ENCODE measurements around the gene VCL. TPM values are rescaled to one million over a fixed set of nuclear protein-coding genes. Genes with fewer than 3 reads are reported as not detected.
A peak's percentile ranks its signal among the peaks of the same experiment; 100 is the strongest.

The VCL gene
- polyA plus RNA-seq, 10 donors, result 113 to 182 (median 137) TPM

DNA sequence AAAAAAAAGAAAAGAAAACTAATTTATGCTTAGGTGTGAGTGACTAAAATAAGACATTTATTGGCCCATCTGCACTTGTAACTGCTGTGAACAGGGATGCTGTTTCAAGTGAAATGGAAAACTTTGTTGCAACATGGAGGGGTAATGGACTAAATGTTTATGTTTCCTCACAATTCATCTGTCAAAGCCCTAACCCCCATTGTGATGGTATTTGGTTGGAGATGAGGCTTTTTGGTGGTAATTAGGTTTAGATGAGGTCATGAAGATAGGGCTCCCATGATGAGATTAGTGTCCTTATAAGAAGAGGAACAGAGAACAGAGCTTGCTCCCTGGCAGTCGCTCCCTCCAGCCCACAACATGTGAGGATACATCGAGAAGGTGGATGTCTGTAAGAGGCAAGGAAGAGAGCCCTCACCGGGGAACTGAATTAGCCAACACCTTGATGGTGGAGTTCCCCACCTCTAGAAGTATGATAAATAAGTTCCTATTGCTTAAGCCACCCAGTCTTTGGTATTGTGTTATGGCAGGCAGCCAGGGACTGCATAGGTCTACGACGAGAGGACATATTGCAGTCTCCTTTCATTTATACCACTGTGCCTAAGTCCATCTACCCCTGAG is 28.6 kb upstream of the VCL start:
- DNase-seq, result no peak

DNA sequence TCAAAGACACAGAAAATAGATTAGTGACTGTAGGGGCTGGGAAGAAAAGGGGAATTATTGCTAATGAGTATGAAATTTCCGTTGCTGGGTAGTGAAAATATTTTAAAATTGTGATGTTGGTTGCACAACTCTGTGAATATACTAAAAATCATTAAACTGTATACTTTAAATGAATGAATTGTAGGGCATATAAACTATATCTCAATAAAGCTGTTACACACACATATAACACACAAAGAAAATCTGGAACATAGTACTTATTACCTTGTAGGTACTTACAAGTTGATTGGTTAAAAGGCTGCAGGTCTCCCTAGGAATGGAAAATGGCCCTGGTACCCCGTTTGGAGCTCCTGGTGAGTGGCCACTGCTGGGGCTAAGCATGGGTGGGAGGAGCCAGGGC is 27.1 kb upstream of the VCL start:
- no peak for DNase-seq

DNA sequence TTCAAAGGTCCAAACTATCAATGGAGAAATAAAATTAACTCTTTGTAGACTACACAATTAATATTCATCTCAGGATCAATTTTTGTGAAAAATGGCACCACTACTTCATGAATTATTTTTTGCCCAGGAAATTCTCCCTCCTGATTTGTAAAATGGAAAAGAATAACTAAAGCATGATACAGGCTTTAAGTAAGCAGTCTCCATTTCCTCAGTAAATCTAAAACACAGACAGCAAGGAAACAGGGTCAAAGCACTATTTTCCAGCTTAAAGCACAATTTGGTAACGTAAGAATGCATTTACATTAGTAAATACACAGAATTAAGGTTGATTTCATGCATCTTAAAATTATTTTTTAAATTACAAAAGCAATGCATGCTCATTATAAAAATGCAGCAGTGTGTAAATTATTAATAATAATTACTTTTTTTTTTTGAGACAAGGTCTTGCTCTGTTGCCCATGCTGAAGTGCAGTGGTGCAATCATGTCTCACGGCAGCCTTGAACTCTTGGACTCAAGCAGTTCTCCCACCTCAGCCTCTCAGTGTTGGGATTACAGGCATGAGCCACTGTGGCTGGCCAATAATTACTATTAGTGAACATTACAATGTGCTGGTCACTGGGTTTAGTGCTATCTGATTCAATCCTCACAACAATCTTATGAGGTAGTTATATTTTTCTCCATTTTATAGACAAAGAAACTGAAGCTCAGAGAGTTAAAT is 26.1 kb upstream of the VCL start:
- DNase-seq, result no peak

DNA sequence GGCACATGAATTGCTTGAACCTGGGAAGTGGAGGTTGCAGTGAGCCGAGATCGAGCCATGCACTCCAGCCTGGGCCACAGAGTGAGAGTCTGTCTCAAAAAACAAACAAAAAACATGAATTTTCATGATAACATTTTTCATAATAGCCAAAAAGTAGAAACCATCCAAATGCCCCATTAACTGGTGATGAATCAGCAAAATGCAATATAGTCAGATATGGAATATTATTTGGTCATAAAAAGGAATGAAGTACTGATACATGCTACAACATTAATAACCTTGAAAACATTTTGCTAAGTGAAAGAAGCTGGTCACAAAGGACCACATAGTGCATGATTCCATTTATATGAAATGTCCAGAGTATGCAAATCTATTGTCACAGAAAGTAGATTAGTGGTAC is 24.5 kb upstream of the VCL start:
- DNase-seq, result no peak

DNA sequence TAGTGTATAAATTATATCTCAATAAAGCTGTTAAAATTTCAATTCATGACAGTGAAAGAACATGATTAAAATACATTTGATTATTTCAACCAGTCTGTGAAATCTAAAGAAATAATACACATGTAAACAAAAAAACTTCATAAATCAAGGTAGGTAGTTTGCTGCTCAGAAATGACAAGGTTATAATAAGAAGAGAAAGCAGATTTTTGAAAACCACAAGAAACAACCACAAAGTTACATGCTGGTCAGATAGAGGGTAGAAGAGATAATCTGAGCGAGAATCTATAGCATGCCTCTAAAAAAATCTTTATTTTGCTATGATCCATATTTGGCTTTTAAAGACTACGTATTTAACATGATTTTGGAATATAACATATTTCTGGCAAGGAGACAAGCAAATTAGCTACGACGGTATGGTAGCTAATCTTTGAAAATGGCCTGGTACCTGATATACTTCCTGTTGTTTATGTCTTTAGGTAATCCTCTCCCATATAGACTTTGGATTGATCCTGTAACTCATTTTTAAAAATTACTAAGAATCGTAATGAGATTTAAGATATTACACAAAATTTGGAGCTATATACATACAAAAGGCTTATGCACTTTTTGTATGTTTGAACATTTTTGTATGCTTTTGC is 23.5 kb upstream of the VCL start:
- no peak for DNase-seq

DNA sequence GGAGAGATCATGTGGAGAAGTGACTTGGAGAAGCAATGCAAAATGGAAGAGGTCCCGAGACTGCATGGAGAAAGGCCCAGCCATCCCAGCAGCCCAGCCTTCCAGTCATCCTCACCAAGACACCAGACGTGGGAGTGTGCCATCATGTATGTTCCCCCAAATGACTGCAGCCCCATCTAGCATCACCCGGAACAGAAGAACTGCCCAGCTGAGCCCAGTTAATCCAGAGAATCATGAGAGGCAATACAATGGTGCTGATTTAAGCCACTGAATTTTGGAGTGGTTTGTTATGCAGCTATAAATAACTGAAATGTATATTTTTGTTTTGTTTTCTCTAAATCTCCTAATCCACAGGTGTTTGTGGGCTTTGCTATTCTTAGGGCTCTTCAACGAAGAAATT is 22.5 kb upstream of the VCL start:
- no peak for DNase-seq

DNA sequence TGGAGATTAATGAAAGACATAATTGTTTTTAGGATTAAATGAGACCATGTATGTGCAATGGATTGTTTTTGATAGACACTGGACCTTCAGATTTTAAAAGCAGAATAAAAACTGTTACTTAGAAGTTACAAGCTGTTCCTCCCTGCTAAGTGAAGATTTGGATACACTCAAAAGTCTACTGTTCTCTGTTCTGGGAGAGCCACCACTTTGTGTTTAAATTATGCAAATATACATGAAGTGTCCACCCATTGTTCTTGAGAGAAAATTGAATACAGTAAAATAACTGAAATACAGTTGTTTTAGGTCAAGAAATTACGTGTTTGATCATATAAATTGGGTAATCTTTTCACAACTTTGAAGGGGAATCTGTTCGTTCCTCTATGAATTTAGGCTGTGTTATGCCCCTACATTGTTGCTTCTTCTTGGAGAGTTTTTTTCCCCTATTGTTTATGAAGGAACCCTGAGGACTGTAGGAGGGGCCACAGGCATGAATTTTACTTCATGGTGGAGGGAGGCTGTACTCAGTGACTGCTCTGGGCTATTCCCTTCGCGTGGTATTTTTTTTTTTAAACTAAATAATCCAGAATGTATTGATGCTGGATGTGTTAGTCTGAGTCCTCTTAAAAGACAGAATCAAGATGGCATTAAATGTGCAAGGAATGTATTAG is 18.6 kb upstream of the VCL start:
- no peak for DNase-seq

DNA sequence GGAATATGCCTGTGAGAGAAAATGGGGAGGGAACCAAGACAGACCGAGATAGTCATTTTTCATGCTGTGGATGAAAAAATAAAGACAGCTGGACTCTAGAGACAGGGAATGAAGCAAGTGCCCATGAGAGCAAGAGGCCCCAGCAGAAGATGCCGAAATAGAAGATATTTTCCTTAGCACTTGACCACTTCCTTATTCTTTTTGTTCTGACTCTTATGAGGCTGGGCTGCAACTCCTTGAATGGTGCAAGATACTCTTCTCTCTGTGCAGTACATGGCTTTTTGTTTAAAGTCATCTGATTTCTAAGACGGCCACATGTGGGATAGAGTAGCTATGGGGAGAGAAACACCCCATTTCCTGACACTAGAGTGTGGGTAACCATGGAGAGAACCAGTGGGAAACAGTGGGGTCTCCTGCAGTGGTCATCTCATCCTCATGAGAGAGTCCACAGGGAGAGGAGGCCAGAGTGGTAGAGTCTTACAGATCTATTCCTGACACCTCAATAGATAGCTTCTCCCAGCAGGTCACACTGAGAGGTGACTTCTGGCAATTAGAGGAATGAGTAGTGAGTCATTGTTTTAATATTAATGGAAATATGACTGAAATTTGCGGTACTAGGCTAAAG is 18.0 kb upstream of the VCL start:
- DNase-seq, result no peak

DNA sequence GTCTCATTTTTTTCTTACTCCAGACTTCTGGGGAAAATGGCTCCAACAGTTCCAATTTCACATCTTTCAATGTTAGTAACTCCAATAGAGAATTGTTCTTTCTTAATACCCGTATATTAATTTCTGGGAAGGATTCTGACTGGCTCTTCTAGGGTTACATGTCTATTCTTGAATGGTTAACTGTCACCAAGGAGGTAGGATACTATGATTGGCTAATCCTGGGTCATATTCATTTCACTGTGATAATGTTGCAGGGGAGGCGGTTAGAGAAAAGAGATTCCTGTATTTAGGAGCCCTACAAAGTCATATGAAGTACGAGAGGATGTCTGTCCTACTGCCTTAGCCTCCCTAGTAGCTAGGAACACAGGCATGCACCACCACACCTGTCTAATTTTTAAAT is 16.1 kb upstream of the VCL start:
- DNase-seq, result no peak

DNA sequence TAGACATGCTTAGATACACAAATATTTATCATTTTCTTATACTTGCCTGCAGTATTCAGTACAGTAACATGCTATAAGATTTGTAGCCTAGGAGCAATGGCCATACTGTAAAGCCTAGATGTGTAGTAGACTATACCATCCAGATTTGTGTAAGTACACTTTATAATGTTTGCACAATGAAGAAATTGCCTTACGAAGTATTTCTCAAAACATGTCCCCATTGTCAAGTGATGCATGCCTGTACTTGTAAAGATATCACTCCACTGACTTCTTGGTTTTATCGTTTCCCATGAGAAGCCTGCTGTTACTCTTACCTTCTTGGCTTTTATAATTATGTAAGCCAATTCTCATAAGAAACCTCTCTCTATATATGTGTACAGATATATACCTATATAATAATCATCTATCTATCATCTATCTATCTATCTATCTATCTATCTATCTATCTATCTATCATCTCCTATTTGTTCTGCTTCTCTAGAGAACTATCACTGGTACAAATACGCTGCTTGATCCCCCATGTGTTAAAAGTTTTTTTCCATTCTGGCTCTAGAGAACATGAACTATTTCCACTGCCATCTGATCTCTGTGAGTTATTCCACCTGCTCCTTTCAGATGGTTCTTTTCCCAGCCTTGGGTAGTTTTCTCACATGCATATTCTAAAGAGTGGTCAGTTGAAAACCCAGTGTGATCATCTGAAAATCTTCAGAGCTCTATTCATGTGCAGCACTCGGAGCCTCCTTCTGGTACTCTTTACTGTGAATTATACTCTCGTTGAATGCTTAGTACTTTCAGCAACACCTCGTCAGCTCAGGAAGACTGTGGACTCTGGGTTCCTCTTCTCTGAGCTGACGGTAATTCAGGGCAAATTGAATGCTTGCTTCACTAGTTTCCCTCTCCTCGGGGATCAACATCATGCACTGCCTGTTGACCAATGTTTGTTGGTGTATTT is 14.5 kb upstream of the VCL start:
- DNase-seq, result no peak

DNA sequence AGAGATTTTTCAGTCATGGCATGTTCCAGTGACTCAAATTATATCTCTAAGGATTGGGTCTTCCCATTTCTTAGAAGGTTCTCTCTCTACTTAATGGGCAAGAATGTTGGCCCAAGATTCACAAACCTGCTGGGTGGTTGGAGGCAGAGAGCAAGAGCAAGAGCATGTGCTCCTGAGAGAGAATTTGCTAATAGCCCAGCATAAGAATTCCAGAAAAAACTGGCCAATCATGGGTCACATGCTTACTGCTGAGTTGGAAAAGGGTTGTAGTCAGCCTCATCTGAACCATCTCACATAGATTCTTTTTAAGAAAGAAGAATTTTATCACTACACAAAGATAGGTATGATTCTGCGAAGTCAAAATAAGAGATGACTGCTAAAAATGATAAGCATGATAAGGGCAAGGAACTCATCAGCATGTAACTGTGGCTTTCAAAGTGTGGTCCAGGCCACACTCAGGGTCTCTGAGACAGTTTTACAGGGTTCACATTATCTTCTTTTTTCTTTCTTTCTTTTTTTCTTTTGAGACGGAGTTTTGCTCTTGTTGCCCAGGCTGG is 8.2 kb upstream of the VCL start:
- no peak for DNase-seq

DNA sequence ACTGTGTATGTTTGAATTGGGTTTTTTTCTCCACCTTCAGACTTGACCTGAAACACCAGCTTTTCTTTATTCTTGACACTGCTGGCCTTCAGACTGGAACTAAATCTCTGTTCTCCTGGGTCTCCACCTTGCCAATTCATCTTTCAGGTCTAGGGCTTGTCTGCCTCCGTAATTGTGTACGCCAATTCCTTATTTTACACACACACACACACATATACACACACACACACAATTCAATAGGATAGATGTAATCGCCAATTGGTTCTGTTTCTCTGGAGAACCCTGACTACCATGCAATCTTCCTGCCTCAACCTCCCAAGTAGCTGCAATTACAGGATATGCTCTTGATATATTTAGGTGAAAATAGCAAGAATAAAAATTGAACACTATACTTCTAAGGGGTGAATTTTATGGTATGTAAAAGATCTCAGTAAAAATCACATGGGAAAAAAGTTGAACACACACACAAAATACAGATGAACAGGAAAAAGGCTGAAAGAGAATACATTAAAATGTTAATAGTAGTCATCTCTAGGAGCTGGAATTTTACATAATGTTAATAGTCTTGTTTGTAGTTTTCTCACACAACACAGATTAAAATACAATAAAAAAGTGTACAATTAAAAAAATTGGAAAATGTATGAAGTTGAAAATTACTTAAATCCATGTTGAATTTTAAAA is 6.6 kb upstream of the VCL start:
- DNase-seq, result no peak

DNA sequence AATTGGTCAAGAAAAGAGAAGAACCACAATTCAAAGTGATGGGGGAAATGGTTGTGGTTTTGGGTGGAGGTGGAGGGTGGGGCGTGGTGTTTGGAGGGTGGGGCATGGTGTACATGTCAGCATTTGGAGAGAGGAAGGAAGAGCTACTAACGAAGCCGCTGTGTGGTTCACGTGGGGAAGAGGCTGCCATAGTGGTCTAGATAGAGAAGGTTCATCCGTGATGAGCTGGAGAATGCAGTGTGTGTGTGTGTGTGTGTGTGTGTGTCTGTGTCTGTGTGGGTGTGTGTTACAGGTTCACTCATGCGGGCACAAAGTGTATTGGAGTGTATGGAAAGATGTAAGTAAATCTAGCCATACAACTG is 6.1 kb upstream of the VCL start:
- no peak for DNase-seq

DNA sequence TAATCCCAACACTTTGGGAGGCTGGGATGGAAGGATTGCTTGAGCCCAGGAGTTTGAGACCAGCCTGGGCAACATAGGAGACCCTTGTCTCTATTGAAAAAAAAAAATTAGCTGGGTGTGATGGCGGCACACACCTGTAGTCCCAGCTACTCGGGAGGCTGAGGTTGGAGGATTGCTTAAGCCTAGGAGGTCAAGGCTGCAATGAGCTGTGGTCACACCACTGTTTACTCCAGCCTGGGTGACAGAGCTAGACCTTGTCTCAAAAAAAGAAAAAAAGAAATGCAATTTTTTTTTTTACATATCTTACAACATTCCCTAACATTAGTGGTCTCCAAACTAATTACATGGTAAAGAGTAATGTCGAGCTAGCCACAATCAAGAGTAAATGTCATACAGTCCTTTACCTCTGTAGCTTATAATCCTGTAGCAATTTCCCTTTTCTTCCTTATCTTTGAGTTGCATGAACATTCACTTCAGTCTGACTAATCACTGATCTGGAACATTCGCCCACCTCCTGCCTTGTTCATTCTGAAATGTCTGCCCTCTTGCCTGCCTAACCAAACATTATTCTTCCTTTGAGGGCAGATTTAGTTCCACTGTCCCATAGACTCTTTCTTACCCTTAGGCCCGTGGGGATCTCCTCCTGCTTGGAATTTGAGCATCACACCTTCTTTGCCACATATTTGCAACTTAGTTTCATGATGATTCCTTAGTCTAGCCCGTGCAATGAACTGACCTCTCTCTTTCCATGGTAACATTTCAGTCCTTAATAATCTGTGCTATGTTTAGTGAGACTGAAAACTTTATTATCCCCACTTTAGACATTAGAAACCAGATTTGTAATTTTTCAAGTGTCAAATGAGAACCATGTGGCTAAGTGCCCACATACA is 4.8 kb upstream of the VCL start:
- no peak for DNase-seq

DNA sequence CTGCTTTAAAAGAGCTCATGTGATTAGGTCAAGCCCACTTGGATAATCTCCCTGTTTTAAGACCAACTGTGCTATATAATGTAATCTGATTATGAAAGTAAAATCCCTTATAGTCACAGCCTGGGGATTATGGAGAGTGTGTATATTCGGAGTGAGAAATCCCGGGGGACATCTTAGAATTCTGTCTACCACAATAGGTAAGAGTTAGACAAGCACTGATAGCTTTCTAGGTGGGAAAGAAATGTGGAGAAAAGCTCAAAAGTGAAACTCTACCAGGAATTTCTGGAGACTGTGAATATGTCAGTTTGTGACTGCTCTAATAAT is 2.9 kb upstream of the VCL start:
- DNase-seq, result no peak

DNA sequence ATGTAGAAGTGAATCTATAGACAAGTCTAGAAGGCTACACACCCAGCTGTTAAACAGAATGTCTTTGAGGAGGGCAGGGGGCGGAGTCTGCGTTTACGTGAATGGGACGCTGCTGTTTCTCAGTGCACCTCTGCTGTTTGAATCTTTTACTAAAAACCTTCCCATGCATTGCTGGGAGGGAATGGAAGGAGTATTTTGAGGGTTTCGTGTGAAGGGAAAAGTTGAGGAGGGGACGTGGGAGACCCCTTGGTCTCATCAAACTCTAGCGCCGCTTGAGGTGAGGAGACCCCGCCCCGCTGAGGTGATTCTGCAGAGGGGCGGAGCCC is 492 bp upstream of the VCL start:
- no peak for DNase-seq

DNA sequence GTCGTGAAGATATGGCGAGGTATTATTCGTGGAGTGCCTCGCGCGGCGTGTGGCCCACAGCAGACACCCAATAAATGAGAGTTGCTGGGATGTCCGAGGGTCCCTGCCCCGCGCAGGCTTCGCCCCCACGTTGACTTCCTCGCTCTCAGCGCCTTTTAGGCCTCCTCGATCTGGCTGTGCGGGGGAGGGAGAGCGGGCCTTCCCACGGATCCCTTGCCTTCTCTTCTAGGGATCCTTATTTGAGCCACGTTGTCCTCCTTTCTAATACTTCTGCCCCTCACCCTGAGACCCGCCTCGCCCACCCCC is 660 bp downstream of the VCL start:
- peak in 1 of 3 donors; percentile 27 for DNase-seq

DNA sequence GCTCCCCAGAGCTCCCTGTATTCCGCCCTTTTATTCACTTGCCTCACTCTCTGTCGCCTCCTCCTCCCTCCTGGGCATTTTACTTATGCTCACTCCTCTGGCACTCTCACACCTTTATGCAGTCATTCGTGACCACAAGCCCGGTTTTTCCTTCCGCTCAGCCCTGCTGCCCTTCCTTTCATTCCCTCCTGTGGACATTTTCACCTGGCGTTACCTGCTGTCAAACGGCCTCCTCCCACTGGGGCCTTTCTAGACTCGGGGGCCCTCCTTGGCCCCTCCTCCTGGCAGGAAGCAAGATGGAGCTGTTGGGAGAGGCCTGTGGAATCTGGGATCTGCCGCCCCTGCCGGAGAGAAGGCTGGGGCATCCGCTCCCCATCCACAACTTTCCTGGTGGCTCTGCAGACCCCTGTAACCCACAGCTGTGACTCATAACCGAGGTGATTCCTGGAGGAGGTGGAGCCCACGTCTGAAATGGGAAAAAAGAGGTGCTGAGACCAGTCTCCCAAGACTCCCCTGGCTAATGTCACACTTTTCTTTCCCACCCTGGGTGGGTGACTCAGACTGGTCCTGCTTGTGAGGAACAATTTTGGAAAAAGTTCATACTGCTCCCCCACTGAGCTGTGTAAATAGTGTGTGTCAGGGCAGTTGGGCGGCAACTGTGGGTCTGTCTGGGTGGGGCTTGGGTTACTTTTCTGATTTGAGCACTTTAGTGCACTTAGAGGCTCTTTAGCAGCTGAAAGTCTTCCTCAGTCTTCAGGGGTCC is 1.2 kb downstream of the VCL start:
- DNase-seq, result peak; percentile 68 to 93 (median 88)

DNA sequence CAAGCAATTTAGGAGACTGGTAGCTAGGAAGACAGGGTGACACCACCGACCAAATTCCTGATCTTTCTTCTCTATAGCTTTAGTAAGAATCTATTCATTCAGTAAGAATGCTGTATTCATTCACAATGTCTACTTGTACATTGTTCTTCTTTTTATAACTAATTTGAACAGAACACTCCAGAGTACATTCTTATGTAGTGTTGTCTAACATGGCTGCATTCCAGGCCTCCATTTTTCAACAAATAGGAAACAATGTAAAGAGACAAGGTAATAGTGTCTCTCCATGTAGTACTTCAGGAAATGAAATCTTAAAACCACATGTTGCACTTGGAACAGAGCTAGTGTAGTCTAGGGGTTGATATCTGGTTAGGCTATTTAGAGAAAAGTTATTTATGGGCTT is 1.8 kb downstream of the VCL start:
- peak; percentile 61 to 79 (median 69) for DNase-seq

All from muscle of back (tissue), 11 donors.